ENCODE measurements around the gene GLRX2. TPM values are rescaled to one million over a fixed set of nuclear protein-coding genes. Genes with fewer than 3 reads are reported as not detected.
A peak's percentile ranks its signal among the peaks of the same experiment; 100 is the strongest.

GLRX2 gene
- total RNA-seq, 1 experiment from 2014 or later: 18.6 TPM

DNA sequence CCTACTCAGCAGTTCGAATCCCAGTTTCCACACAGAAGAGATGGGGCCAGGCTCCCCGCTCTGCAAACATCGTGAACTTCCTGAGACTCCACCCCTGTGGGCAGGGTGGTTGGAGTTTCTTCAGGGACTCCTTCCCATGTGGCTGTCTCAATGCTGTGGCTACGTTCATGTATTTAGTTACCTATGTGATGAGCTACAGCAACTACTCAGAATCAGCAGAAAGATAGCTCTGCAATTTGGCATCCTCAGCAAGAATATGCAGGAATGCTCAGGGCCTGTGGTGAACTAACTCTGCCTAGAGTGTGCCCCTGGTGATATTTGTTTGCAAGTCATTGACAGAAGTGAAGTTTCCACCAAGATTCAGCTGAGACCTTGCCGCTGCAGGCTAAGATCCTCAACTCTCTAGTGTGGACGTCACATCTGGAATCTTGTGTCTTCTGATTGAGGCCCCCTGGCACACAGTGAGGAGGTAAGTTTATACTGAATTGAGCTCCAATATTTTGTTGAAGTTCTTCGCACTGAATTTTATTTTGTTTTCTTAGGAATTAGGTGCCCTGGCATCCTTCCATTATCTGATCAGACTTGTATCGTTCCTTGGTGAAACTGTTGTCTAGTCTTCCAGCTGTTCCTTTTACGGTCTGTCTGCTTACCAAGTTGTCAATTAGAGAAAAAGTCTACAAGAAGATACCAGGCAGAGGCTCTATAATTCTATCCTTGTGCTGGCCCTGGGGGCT lies 8.2 kb upstream of the GLRX2 start:
- H3K4me3 ChIP-seq (ENCODE audit: low read length): no peak overlapping the region
- H3K27ac ChIP-seq (ENCODE audit: low read length): no peak overlapping the region
- H3K36me3 ChIP-seq (ENCODE audit: low read depth, low read length): no peaks in the 10 kb centered on the region
- ChIA-PET POLR2A (ENCODE audit: unreplicated experiment) (interaction anchor here (0.6 kb wide), 1 partner anchor 306 kb away, joined by 3 read pairs; no protein-coding TSS in a partner anchor), CTCF (no interaction called here)
- no peak overlapping the region for H2AFZ ChIP-seq (ENCODE audit: low read length)
- no peaks in the 10 kb centered on the region for H3K27me3 ChIP-seq (ENCODE audit: low read length)
- no peaks in the 10 kb centered on the region for H3K79me2 ChIP-seq (ENCODE audit: low read length)
- H3K9me3 ChIP-seq (ENCODE audit: low read length): no peaks in the 10 kb centered on the region
- H3K4me1 ChIP-seq (ENCODE audit: insufficient read depth, low read length): peaks cover 44% of the 10 kb centered on the region
- BruUV-seq (replicated peaks): no TSS peak
- H4K20me1 ChIP-seq (ENCODE audit: low read length): no peaks in the 10 kb centered on the region
- TF ChIP-seq EZH2 (IDR thresholded peaks at IDR 0.05; ENCODE audit: low read length, unreplicated experiment) (no peak), EZH2phosphoT487 (IDR thresholded peaks at IDR 0.05; ENCODE audit: borderline replicate concordance, low read length) (no peak)
- TF ChIP-seq, protein P1, sequence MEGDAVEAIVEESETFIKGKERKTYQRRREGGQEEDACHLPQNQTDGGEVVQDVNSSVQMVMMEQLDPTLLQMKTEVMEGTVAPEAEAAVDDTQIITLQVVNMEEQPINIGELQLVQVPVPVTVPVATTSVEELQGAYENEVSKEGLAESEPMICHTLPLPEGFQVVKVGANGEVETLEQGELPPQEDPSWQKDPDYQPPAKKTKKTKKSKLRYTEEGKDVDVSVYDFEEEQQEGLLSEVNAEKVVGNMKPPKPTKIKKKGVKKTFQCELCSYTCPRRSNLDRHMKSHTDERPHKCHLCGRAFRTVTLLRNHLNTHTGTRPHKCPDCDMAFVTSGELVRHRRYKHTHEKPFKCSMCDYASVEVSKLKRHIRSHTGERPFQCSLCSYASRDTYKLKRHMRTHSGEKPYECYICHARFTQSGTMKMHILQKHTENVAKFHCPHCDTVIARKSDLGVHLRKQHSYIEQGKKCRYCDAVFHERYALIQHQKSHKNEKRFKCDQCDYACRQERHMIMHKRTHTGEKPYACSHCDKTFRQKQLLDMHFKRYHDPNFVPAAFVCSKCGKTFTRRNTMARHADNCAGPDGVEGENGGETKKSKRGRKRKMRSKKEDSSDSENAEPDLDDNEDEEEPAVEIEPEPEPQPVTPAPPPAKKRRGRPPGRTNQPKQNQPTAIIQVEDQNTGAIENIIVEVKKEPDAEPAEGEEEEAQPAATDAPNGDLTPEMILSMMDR (conservative IDR thresholded peaks at IDR 0.05; ENCODE audit: low read depth, low read length): no peak
- ATAC-seq: no peak
- no peak overlapping the region for H3K9ac ChIP-seq (ENCODE audit: low read length)
- no peak for DNase-seq
- no peak overlapping the region for H3K4me2 ChIP-seq (ENCODE audit: low read length)
- peaks cover 3% of the 10 kb centered on the region for H3F3A ChIP-seq (ENCODE audit: low read length, unreplicated experiment)
- no peaks in the 10 kb centered on the region for H3K9me2 ChIP-seq (replicated peaks; ENCODE audit: low read length)
- intact Hi-C loops (cut with micrococcal nuclease): loop anchor here (10.0 kb wide), 1 partner anchor 639 kb away; no protein-coding TSS in a partner anchor

DNA sequence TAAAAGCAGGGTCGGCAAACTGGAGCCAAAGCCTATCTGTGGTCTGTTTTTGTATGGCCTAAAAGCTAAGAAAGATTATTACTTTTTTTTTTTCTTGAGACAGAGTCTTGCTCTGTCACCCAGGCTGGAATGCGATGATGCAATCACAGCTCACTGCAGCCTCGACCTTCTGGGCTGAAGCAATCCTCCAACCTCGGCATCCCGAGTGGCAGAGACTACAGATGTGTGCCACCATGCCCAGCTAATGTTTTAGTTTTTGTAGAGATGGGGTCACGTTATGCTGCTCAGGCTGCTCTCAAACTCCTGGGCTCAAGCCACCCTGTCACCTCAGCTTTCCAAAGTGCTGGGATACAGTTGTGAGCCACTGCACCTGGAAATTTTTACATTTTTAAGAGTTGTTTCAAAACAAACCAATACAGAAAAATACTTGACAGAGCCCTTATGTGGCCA lies 6.5 kb upstream of the GLRX2 start:
- peak; percentile 66 for DNase-seq
- ChIA-PET CTCF (no interaction called here), POLR2A (ENCODE audit: unreplicated experiment) (interaction anchor here (0.6 kb wide), 1 partner anchor 284 kb away, joined by 3 read pairs; no protein-coding TSS in a partner anchor)
- H3F3A ChIP-seq (ENCODE audit: low read length, unreplicated experiment): peaks cover 3% of the 10 kb centered on the region
- no peaks in the 10 kb centered on the region for H3K79me2 ChIP-seq (ENCODE audit: low read length)
- H2AFZ ChIP-seq (ENCODE audit: low read length): peak overlapping the region; percentile 63
- H4K20me1 ChIP-seq (ENCODE audit: low read length): no peaks in the 10 kb centered on the region
- ATAC-seq: peak; percentile 61
- H3K4me2 ChIP-seq (ENCODE audit: low read length): peak overlapping the region; percentile 69
- H3K36me3 ChIP-seq (ENCODE audit: low read depth, low read length): no peaks in the 10 kb centered on the region
- H3K27ac ChIP-seq (ENCODE audit: low read length): peak overlapping the region; percentile 64
- no TSS peak for BruUV-seq (replicated peaks)
- peaks cover 44% of the 10 kb centered on the region for H3K4me1 ChIP-seq (ENCODE audit: insufficient read depth, low read length)
- intact Hi-C loops (cut with micrococcal nuclease): loop anchor here (10.0 kb wide), 1 partner anchor 637 kb away; no protein-coding TSS in a partner anchor
- no peak overlapping the region for H3K9ac ChIP-seq (ENCODE audit: low read length)
- no peak for TF ChIP-seq EZH2phosphoT487 (IDR thresholded peaks at IDR 0.05; ENCODE audit: borderline replicate concordance, low read length)
- TF ChIP-seq EZH2 (IDR thresholded peaks at IDR 0.05; ENCODE audit: low read length, unreplicated experiment): no peak
- TF ChIP-seq, protein P1 (conservative IDR thresholded peaks at IDR 0.05; ENCODE audit: low read depth, low read length): no peak
- no peaks in the 10 kb centered on the region for H3K9me2 ChIP-seq (replicated peaks; ENCODE audit: low read length)
- peak overlapping the region; percentile 45; the same call in 1 of the 2 replicates for H3K4me3 ChIP-seq (ENCODE audit: low read length)
- H3K27me3 ChIP-seq (ENCODE audit: low read length): no peaks in the 10 kb centered on the region
- H3K9me3 ChIP-seq (ENCODE audit: low read length): no peaks in the 10 kb centered on the region

DNA sequence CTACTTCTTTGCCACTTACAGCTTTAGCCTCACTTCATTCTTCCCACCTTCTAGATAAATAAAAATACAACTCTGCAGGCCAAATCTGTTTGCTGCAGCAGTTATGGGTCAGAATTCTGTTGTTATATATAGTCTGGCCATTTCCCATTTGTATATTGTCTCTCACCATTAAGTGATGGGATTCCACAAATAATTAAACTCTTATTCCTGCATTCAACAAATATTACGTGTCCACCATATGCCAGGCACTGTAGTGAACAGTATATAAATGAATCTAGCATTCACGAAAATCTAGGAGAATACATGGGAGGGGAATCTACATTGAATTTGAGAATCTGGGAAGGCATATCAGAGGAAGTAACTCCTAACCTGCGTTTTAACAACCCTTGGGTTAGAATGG lies 5.7 kb upstream of the GLRX2 start:
- no peak overlapping the region for H3K27ac ChIP-seq (ENCODE audit: low read length)
- ATAC-seq (no peak), DNase-seq (no peak)
- H2AFZ ChIP-seq (ENCODE audit: low read length): no peak overlapping the region
- H3K4me2 ChIP-seq (ENCODE audit: low read length): no peak overlapping the region; the same call in 1 of the 2 replicates
- H3K9ac ChIP-seq (ENCODE audit: low read length): no peak overlapping the region
- H3K27me3 ChIP-seq (ENCODE audit: low read length): no peaks in the 10 kb centered on the region
- no peaks in the 10 kb centered on the region for H3K9me2 ChIP-seq (replicated peaks; ENCODE audit: low read length)
- ChIA-PET CTCF (no interaction called here), POLR2A (ENCODE audit: unreplicated experiment) (no interaction called here)
- intact Hi-C loops (cut with micrococcal nuclease): loop anchor here (10.0 kb wide), 1 partner anchor 636 kb away; no protein-coding TSS in a partner anchor
- peaks cover under 1% of the 10 kb centered on the region for H3F3A ChIP-seq (ENCODE audit: low read length, unreplicated experiment)
- H4K20me1 ChIP-seq (ENCODE audit: low read length): no peaks in the 10 kb centered on the region
- no peaks in the 10 kb centered on the region for H3K36me3 ChIP-seq (ENCODE audit: low read depth, low read length)
- no peaks in the 10 kb centered on the region for H3K79me2 ChIP-seq (ENCODE audit: low read length)
- BruUV-seq (replicated peaks): no TSS peak
- H3K9me3 ChIP-seq (ENCODE audit: low read length): no peaks in the 10 kb centered on the region
- TF ChIP-seq, protein P1 (conservative IDR thresholded peaks at IDR 0.05; ENCODE audit: low read depth, low read length): no peak
- TF ChIP-seq EZH2 (IDR thresholded peaks at IDR 0.05; ENCODE audit: low read length, unreplicated experiment) (no peak), EZH2phosphoT487 (IDR thresholded peaks at IDR 0.05; ENCODE audit: borderline replicate concordance, low read length) (no peak)
- no peak overlapping the region for H3K4me3 ChIP-seq (ENCODE audit: low read length)
- H3K4me1 ChIP-seq (ENCODE audit: insufficient read depth, low read length): peaks cover 40% of the 10 kb centered on the region

All from PC-3 (cell line).